Fibroblast of the aortic adventitia (primary cell): ENCODE measurements around the gene UFL1. TPM values are rescaled to one million over a fixed set of nuclear protein-coding genes. Genes with fewer than 3 reads are reported as not detected.

Experiments used
- DNase-seq: peaks from one replicate; pipeline ENCODE4 v3.0.0-alpha.2; 2010; ENCODE audit warnings: low read depth
- H3K4me3 ChIP-seq: 2 replicates; pipeline ENCODE4 v1.5.1; 2011; ENCODE audit warnings: low read depth, mild to moderate bottlenecking, control low read depth, low read length, moderate library complexity
- CTCF ChIP-seq: IDR thresholded peaks from 2 replicates; pipeline ENCODE4 v1.5.1; 2011; ENCODE audit warnings: mild to moderate bottlenecking, low read length, control low read depth, inconsistent platforms; ENCODE audit not compliant: insufficient read depth
- total RNA-seq: library from RNA; depleted of rRNA; stranded (reverse); fragments of >200 nt; gene quantifications from 2 replicates; pipeline ENCODE4 v1.2.3, GENCODE V29; 2012; ENCODE audit warnings: low replicate concordance

Gene UFL1
- total RNA-seq, 1 donor = 36.2 TPM

DNA sequence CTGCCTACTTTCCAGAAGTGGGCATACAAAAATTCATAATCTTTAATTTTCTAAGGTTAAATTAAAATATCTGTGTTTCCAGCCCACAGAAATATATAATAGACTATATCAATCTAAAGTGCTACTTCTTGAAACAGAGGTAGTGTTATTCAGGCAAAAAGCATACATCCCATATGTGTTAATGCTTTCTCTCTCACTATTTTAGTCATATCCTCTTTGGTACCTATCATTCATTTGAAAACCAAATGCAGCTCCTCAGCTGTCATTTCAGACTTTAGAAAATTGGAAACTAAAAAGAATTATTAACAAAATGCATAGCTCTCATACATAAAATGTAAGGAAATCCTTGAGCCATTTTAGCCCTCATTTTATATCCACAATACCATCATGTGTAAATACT is 42.2 kb downstream of the UFL1 start:
- TF ChIP-seq CTCF = no peak
- H3K4me3 ChIP-seq = no peak overlapping the region
- no peak for DNase-seq

GRCh38 chr6:96570053-96570452 is 48.4 kb downstream of the UFL1 start:
- TF ChIP-seq CTCF = no peak
- no peak overlapping the region for H3K4me3 ChIP-seq
- no peak for DNase-seq

DNA sequence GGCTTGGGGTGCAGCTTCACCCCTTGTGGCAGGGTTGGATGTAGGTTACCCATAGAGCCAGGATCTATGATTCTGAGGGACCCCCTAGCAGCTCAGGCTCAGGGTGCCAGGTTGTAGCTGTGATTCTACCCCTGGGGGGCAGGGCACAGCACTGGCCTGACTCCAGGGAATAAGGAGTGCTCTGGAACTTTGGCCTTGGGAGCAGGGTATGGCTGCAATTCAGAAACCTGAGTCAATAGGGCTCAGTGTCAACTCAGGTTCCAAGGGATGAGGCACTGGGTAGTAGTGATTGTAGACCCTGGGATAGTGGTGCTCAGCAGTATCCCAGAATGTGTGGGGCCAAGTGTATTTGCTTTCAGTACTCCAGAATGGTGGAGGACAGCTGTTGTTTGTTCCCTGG is 49.9 kb downstream of the UFL1 start:
- no peak for TF ChIP-seq CTCF
- no peak overlapping the region for H3K4me3 ChIP-seq
- no peak for DNase-seq

DNA sequence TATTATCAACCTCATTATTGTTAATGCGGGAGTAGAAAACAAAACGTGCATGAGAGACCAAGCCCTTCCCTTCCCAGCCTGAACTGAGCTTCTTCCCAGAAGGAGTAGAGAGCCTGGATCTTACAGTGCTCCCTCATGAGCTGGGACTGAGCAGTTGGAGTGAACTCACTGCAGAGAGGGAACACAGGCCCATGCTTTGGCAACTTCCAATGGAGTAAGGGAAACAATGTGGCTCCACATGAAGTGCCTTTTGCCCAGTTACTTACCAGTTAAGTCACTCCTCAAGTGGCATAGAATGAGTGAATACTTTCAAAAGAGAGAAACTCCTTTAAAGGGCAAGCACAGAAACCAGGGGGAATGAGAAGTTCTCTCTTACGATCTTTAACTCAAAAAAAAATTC is 53.8 kb downstream of the UFL1 start:
- no peak for DNase-seq
- H3K4me3 ChIP-seq = no peak overlapping the region
- TF ChIP-seq CTCF = no peak

GRCh38 chr6:96576221-96576620 is 54.6 kb downstream of the UFL1 start:
- TF ChIP-seq CTCF = no peak

DNA sequence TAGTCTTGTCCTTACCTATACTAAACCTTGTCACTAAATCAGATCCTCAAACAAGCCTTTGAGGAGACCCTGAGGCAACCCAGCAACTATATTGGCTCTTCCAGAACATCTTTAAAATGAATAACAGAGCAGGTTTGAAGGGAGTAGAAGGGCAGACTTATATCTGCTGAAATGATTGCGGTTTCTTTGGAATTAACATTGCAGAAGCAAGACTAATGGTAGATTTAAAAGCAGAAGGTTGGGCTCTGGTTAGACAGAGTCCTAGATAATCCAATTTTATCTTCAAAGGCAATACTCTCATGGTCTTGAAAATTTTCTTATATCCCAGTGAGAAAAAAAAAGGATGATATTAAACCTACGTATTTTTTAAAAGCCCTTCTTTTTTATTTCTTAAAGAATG is 60.4 kb downstream of the UFL1 start:
- no peak for TF ChIP-seq CTCF
- no peak for DNase-seq
- no peak overlapping the region for H3K4me3 ChIP-seq

More at GRCh38 chr6:96576221-96576620, 54.6 kb downstream of the UFL1 start:
- no peak overlapping the region for H3K4me3 ChIP-seq
- no peak for DNase-seq

- no peak for DNase-seq
- no peak overlapping the region for H3K4me3 ChIP-seq
- no peak for TF ChIP-seq CTCF
Observed at GRCh38 chr6:96582436-96582835, 60.8 kb downstream of the UFL1 start.
